NCI-H1417 treated with DMSO at 0.1 percent for 48 hours (cell line): ENCODE results near the gene CHST9.
"Not testable (repeated sequence)": the region's sequence is repeated elsewhere in the genome, so short reads cannot be mapped to it uniquely, and the experiment has no call there.

Experiments used
- DNase-seq: peaks from one replicate; lab custom pipeline; 2025; lab: John Stamatoyannopoulos, UW

Gene CHST9

DNA sequence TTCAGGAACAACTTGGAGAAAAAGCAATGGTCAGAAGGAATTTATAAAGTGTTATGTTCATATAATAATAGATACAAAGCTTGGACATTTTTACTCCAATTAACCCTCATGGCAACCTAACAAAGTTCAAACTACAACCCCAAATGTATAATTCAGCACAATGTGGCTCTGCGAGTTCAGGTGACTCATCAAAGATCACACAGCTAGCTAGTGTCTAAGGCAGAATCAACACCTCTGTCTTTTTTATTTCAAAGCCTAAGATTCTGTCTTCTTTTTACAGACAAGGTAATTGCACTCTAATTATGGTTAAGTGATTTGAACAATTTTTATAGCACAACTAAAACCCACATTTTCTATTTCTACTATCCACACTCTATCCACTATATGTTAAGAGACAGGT, 90.5 kb downstream of the CHST9 start:
- DNase-seq = peak; percentile 63

GRCh38 chr18:27093290-27093689, 91.8 kb downstream of the CHST9 start:
- DNase-seq = not testable (repeated sequence)

DNA sequence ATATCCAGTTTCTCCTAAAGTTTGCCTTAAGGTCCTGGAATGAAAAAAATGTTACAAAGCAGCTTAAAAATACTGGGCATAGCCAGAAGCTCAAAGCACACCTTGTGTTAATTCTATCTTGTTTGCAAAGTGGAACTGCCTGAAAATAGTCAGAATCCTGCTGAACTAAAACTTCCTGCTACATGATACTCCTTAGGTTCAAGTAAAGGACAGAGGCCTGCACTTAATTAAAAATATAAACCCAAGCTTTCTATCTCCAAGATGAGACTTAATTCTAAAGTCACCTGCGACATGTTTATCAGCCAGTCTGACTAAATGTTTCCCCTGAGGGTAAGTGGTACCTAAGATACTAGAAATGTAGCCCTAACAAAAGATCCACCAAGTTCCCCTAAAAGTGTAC, 103.4 kb downstream of the CHST9 start:
- DNase-seq = no peak

DNA sequence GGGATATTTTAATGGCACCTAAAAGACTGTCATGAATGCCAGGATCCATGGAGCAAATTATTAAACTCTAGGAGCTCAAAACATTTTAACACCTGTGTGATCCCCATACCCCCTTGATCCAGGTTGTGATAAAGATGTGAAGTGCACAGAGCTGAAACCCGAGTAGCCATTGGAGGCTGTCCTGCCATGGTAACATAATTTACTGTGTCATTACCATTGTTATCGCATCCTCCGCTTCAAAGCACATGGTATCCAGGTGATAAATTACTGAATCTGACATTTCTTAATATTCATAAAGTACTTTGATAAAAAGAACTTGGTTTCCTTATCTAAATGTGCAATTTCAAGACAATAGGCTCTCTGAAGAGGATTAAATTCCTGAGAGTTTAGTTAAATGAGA, 109.3 kb downstream of the CHST9 start:
- DNase-seq = peak; percentile 71

- no peak for DNase-seq
Observed at GRCh38 chr18:27073404-27073830, 111.7 kb downstream of the CHST9 start.

DNA sequence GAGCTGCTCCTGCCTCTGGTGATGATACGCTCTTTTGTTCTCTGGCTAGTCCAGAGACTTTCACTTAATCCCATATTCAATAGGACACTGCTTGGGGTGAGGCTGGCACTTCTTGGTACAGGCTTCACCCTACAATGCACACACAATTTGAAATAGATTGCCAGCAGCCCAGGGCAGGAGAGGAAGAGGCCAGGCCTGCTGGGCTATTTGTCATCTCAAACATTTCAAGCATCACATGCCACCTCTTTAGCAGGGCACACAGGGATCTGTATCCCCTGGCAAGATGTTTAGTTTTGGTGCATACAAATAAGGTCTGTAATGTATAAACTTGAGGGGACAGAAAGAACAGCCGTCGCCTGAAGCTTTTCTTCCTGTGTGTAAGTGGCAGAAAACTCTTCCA, 120.4 kb downstream of the CHST9 start:
- no peak for DNase-seq

GRCh38 chr18:27062802-27063201, 122.3 kb downstream of the CHST9 start:
- DNase-seq = no peak

GRCh38 chr18:27061488-27062095, 123.5 kb downstream of the CHST9 start:
- no peak for DNase-seq

- DNase-seq = peak; percentile 85
Observed at GRCh38 chr18:27057519-27058234, 127.4 kb downstream of the CHST9 start.

GRCh38 chr18:27054926-27055325, 130.2 kb downstream of the CHST9 start:
- no peak for DNase-seq

- no peak for DNase-seq
Observed at GRCh38 chr18:27049969-27050368, 135.1 kb downstream of the CHST9 start.

DNA sequence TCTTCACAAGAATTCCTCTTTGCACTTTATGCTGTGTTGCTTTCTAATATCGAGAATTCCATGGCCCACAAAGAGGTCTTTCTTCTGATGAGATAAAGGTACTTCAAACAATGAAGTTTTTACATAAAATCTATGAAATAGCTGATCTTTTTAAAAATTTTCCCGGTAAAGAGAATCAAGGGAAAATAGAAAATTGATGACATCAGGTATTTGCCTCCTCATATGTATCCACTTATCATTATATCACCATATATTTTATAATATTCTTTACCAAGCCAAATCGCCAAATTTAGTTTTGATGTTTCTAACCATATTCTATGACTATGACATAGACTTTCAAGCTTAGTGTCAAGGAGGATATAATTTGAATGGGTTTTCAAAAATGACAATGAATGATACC, 139.8 kb downstream of the CHST9 start:
- DNase-seq = no peak

GRCh38 chr18:27042177-27042576, 142.9 kb downstream of the CHST9 start:
- no peak for DNase-seq

DNA sequence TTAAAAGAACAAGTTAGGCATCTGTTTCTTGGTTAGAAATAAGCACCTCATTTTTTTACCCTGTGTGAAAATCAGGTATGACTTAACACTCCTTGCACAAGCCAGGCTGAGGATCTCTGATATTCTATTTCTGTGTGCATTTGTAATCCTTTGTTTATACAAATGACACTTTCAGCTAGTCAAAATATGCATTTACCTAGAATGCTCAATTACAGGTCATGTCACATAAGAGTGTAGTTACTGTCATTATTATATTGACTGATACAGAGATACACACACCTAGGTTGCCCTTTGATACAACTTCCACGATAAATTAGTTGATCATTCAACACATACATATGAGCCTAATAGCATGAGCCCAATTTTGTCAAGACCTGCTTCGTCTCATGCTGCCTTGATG, 144.3 kb downstream of the CHST9 start:
- DNase-seq = no peak

DNA sequence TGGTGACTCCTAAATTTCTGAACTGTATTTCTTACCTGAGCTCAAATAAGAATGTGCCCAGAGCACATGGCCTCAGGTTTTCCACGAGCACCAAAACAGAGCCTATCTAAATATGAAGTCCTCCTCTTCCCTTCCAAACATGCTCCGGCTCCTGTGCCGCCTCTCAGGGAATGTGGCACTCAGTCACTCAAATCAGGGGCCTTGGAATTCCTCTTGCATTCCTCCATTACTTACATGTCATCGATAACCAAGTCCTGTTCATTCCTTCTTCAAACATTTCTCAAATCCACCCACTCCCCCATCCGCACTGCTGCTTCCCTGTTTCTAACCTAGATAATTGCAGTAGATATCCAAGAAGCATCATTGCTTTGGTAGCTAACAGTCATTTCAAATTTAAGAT, 151.4 kb downstream of the CHST9 start:
- no peak for DNase-seq

DNA sequence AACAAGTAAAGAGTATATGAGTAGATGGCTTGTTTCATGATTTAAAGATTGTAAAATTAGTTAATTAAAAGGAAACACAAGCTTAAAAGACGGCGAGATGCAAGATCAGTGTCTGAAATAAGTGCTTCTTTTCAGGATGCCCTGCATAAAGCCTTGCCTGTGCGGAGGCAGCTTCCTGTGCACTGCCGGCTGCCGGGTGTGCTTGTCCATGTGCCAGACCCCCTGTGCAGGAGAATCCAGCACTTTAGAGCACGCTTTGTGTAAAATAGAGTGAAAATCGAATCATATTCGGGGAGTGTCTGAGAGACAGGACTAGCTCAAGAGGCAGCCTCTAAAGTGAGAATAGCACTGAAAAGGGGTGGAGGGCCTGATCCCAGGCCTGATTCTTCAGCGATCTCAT, 154.7 kb downstream of the CHST9 start:
- DNase-seq = no peak

- no peak for DNase-seq
Observed at GRCh38 chr18:27022477-27022876, 162.6 kb downstream of the CHST9 start.

- no peak for DNase-seq
Observed at GRCh38 chr18:27017901-27018500, 167.1 kb downstream of the CHST9 start.

GRCh38 chr18:27014841-27015240, 170.3 kb downstream of the CHST9 start:
- DNase-seq = no peak

GRCh38 chr18:27010784-27011183, 174.3 kb downstream of the CHST9 start:
- DNase-seq = no peak

GRCh38 chr18:27009293-27009692, 175.8 kb downstream of the CHST9 start:
- no peak for DNase-seq

GRCh38 chr18:27008575-27008974, 176.5 kb downstream of the CHST9 start:
- no peak for DNase-seq

- no peak for DNase-seq
Observed at GRCh38 chr18:27007880-27008279, 177.2 kb downstream of the CHST9 start.

GRCh38 chr18:27005589-27005988, 179.5 kb downstream of the CHST9 start:
- DNase-seq = no peak
